BE2C (cell line): Measurements from ENCODE around the gene SLC38A8.

Experiments used
- DNase-seq: peaks from one replicate; pipeline ENCODE4 v3.0.0-alpha.2; 2020
- H3K27me3 ChIP-seq: fragments of 250-450 bp; sonication (Bioruptor Pico); 2 replicates; pipeline ENCODE4 v1.5.1; 2020; ENCODE audit warnings: mild to moderate bottlenecking
- H3K36me3 ChIP-seq: fragments of 250-450 bp; sonication (Bioruptor Pico); 2 replicates; pipeline ENCODE4 v1.5.1; 2020; ENCODE audit warnings: mild to moderate bottlenecking
- H3K4me1 ChIP-seq: fragments of 250-450 bp; sonication (Bioruptor Pico); 2 replicates; pipeline ENCODE4 v1.5.1; 2020
- H3K4me3 ChIP-seq: 2 replicates; pipeline ENCODE4 v1.5.1; 2011; ENCODE audit warnings: low read depth, low read length
- H3K9me3 ChIP-seq: fragments of 250-450 bp; sonication (Bioruptor Pico); 2 replicates; pipeline ENCODE4 v1.5.1; 2020
- CTCF ChIP-seq: IDR thresholded peaks from 2 replicates; pipeline ENCODE4 v1.5.1; 2012; ENCODE audit warnings: mild to moderate bottlenecking, low read depth, low read length

SLC38A8 gene

GRCh38 chr16:84013787-84014569 lies 28.6 kb downstream of the SLC38A8 start:
- TF ChIP-seq CTCF, result no peak
- no peak overlapping the region for H3K4me3 ChIP-seq
- H3K27me3 ChIP-seq, result no peaks in the 10 kb centered on the region
- H3K4me1 ChIP-seq, result no peaks in the 10 kb centered on the region
- no peaks in the 10 kb centered on the region for H3K36me3 ChIP-seq
- peak; percentile 95 for DNase-seq
- no peaks in the 10 kb centered on the region; the same call in none of the 2 replicates for H3K9me3 ChIP-seq

- no peaks in the 10 kb centered on the region for H3K36me3 ChIP-seq
- H3K4me3 ChIP-seq, result no peak overlapping the region
- H3K4me1 ChIP-seq, result no peaks in the 10 kb centered on the region
- no peaks in the 10 kb centered on the region for H3K27me3 ChIP-seq
- no peak for TF ChIP-seq CTCF
- no peak for DNase-seq
- no peaks in the 10 kb centered on the region; the same call in 1 of the 2 replicates for H3K9me3 ChIP-seq
These were observed 33.3 kb downstream of the SLC38A8 start for GRCh38 chr16:84009282-84009681.

- Histone ChIP-seq H3K4me3 (no peak overlapping the region), H3K9me3 (no peaks in the 10 kb centered on the region; the same call in 1 of the 2 replicates), H3K27me3 (no peaks in the 10 kb centered on the region; the same call in 1 of the 2 replicates), H3K36me3 (no peaks in the 10 kb centered on the region), H3K4me1 (no peaks in the 10 kb centered on the region)
- TF ChIP-seq CTCF, result no peak
- no peak for DNase-seq
These were observed 34.6 kb downstream of the SLC38A8 start for GRCh38 chr16:84007965-84008364.

- no peak for TF ChIP-seq CTCF
- no peaks in the 10 kb centered on the region; the same call in 1 of the 2 replicates for H3K9me3 ChIP-seq
- DNase-seq, result no peak
- H3K4me3 ChIP-seq, result no peak overlapping the region
- no peaks in the 10 kb centered on the region for H3K4me1 ChIP-seq
- H3K36me3 ChIP-seq, result no peaks in the 10 kb centered on the region
- no peaks in the 10 kb centered on the region; the same call in 1 of the 2 replicates for H3K27me3 ChIP-seq
These were observed 35.1 kb downstream of the SLC38A8 start for GRCh38 chr16:84007520-84007919.

- no peak for TF ChIP-seq CTCF
- Histone ChIP-seq H3K27me3 (no peaks in the 10 kb centered on the region; the same call in 1 of the 2 replicates), H3K4me3 (no peak overlapping the region), H3K4me1 (no peaks in the 10 kb centered on the region), H3K36me3 (no peaks in the 10 kb centered on the region), H3K9me3 (no peaks in the 10 kb centered on the region; the same call in 1 of the 2 replicates)
- no peak for DNase-seq
These were observed 37.2 kb downstream of the SLC38A8 start for GRCh38 chr16:84005391-84005790.

- no peaks in the 10 kb centered on the region for H3K4me1 ChIP-seq
- TF ChIP-seq CTCF, result no peak
- H3K36me3 ChIP-seq, result no peaks in the 10 kb centered on the region
- H3K4me3 ChIP-seq, result no peak overlapping the region
- DNase-seq, result no peak
- no peaks in the 10 kb centered on the region; the same call in none of the 2 replicates for H3K27me3 ChIP-seq
- H3K9me3 ChIP-seq, result no peaks in the 10 kb centered on the region; the same call in 1 of the 2 replicates
These were observed 38.2 kb downstream of the SLC38A8 start for GRCh38 chr16:84004442-84004841.
